ENCODE results near the gene CTH. TPM values are rescaled to one million over a fixed set of nuclear protein-coding genes. Genes with fewer than 3 reads are reported as not detected.
"Not testable (repeated sequence)": the region's sequence is repeated elsewhere in the genome, so short reads cannot be mapped to it uniquely, and the experiment has no call there.

Gene CTH
- total and polyA plus RNA-seq, 4 donors, result 8.9 to 49.4 (median 44.8) TPM

DNA sequence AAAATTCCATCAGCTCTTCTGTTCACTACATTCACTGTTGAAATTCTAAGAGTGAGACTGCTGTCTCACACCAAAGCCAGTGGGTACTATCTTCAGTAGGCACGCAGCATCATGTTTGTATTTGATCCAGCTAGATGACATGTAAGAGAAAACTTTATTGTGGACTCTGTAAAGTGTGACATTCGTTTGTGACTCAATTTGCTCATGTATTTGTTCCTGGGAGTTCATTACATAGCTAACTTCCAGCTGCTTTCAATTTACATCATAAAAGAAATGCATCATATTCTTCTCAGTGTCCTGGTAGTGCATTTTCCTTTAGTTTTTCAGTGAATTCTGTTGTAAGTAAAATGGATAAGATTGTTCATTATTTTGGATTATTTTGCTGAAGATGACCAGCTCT, 31.4 kb downstream of the CTH start:
- Histone ChIP-seq H3K4me3 (ENCODE audit: low read depth in 1 of 3, low read length in 3 of 3) (no peak overlapping the region), H3K9ac (ENCODE audit: low read depth in 1 of 2, low read length in 2 of 2) (no peak overlapping the region), H3K27me3 (ENCODE audit: control insufficient read depth in 4 of 4, insufficient read depth in 4 of 4, low read length in 3 of 4) (no peaks in the 10 kb centered on the region), H3K4me1 (ENCODE audit: control insufficient read depth in 4 of 4, insufficient read depth in 4 of 4, low read length in 3 of 4) (no peaks in the 10 kb centered on the region), H3K27ac (ENCODE audit: low read depth in 1 of 2, low read length in 2 of 2) (no peak overlapping the region), H3K9me3 (ENCODE audit: control insufficient read depth in 4 of 4, low read length in 3 of 4) (no peaks in the 10 kb centered on the region), H3K36me3 (ENCODE audit: control insufficient read depth in 4 of 4, insufficient read depth in 3 of 4, low read depth in 1 of 4, low read length in 3 of 4) (peaks cover 0 to 37% (median 31%) of the 10 kb centered on the region in 4 donors)
- no peak for DNase-seq (ENCODE audit: low spot score)
- WGBS, result 80% methylated on average over 2 of the region's 2 CpGs
- TF ChIP-seq FOXA2 (IDR thresholded peaks at IDR 0.05) (no peak), FOXA1 (IDR thresholded peaks at IDR 0.05) (no peak), HNF4A (conservative IDR thresholded peaks at IDR 0.05) (no peak), TAF1 (conservative IDR thresholded peaks at IDR 0.05) (no peak), JUND (IDR thresholded peaks at IDR 0.05) (no peak), EGR1 (IDR thresholded peaks at IDR 0.05; ENCODE audit: low read depth in 2 of 2) (no peak), RXRA (IDR thresholded peaks at IDR 0.05) (no peak)
- TF ChIP-seq, protein P1, sequence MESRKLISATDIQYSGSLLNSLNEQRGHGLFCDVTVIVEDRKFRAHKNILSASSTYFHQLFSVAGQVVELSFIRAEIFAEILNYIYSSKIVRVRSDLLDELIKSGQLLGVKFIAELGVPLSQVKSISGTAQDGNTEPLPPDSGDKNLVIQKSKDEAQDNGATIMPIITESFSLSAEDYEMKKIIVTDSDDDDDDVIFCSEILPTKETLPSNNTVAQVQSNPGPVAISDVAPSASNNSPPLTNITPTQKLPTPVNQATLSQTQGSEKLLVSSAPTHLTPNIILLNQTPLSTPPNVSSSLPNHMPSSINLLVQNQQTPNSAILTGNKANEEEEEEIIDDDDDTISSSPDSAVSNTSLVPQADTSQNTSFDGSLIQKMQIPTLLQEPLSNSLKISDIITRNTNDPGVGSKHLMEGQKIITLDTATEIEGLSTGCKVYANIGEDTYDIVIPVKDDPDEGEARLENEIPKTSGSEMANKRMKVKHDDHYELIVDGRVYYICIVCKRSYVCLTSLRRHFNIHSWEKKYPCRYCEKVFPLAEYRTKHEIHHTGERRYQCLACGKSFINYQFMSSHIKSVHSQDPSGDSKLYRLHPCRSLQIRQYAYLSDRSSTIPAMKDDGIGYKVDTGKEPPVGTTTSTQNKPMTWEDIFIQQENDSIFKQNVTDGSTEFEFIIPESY (IDR thresholded peaks at IDR 0.05), result no peak
- TF ChIP-seq, protein P2, sequence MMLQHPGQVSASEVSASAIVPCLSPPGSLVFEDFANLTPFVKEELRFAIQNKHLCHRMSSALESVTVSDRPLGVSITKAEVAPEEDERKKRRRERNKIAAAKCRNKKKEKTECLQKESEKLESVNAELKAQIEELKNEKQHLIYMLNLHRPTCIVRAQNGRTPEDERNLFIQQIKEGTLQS (IDR thresholded peaks at IDR 0.05), result no peak
- TF ChIP-seq, protein P3, sequence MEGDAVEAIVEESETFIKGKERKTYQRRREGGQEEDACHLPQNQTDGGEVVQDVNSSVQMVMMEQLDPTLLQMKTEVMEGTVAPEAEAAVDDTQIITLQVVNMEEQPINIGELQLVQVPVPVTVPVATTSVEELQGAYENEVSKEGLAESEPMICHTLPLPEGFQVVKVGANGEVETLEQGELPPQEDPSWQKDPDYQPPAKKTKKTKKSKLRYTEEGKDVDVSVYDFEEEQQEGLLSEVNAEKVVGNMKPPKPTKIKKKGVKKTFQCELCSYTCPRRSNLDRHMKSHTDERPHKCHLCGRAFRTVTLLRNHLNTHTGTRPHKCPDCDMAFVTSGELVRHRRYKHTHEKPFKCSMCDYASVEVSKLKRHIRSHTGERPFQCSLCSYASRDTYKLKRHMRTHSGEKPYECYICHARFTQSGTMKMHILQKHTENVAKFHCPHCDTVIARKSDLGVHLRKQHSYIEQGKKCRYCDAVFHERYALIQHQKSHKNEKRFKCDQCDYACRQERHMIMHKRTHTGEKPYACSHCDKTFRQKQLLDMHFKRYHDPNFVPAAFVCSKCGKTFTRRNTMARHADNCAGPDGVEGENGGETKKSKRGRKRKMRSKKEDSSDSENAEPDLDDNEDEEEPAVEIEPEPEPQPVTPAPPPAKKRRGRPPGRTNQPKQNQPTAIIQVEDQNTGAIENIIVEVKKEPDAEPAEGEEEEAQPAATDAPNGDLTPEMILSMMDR (IDR thresholded peaks at IDR 0.05; ENCODE audit: low read depth, low read length, missing input control), result no peak

DNA sequence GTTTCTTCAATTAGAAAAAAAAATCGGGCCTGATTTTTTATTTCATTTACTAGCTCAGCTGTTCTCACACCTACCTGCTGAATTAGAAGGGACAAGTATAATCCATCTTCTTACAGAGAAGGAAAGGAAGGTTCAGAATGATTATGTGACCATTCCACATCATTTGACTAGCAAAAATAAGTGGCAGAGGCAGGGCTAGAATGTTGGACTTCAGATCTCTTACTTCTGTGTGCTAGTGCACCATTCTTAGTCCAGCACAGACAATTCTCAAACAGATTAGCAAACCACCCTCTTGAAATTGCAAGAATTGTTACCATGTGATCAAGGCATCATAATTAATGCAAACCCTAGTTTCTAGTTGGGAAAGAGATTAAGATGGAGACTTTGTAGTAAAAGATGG, 32.7 kb downstream of the CTH start:
- Histone ChIP-seq H3K36me3 (ENCODE audit: control insufficient read depth in 4 of 4, insufficient read depth in 3 of 4, low read depth in 1 of 4, low read length in 3 of 4) (peaks cover 0 to 25% (median 20%) of the 10 kb centered on the region in 4 donors), H3K27me3 (ENCODE audit: control insufficient read depth in 4 of 4, insufficient read depth in 4 of 4, low read length in 3 of 4) (no peaks in the 10 kb centered on the region), H3K9ac (ENCODE audit: low read depth in 1 of 2, low read length in 2 of 2) (no peak overlapping the region), H3K9me3 (ENCODE audit: control insufficient read depth in 4 of 4, low read length in 3 of 4) (no peaks in the 10 kb centered on the region), H3K4me1 (ENCODE audit: control insufficient read depth in 4 of 4, insufficient read depth in 4 of 4, low read length in 3 of 4) (no peaks in the 10 kb centered on the region), H3K27ac (ENCODE audit: low read depth in 1 of 2, low read length in 2 of 2) (no peak overlapping the region), H3K4me3 (ENCODE audit: low read depth in 1 of 3, low read length in 3 of 3) (no peak overlapping the region)
- TF ChIP-seq HNF4A (conservative IDR thresholded peaks at IDR 0.05) (no peak), YY1 (IDR thresholded peaks at IDR 0.05) (no peak), SP1 (IDR thresholded peaks at IDR 0.05) (no peak), NR2F2 (IDR thresholded peaks at IDR 0.05) (no peak), FOXA2 (IDR thresholded peaks at IDR 0.05) (no peak), RAD21 (IDR thresholded peaks at IDR 0.05) (no peak), JUND (IDR thresholded peaks at IDR 0.05) (no peak)
- no peak for DNase-seq (ENCODE audit: low spot score)
- WGBS, result 89% methylated on average over 1 of the region's 1 CpG

DNA sequence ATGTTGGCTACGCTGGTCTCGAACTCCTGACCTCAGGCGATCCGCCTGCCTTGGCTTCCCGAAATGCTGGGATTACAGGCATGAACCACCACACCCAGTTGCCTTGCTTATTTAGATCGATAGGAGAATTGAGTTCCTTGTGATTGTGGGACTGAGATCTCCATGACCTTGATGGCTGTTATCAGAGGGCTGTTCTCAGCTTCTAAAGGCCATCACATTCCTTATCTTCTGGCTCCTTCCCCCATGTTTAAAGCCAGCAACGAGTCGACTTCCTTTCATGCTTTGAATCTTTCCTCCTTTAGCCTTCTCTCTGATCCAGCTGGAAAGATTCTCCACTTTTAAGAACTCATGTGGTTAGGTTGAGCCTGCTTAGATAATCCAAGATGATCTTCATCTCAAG, 38.0 kb downstream of the CTH start:
- Histone ChIP-seq H3K27me3 (ENCODE audit: control insufficient read depth in 4 of 4, insufficient read depth in 4 of 4, low read length in 3 of 4) (no peaks in the 10 kb centered on the region), H3K9me3 (ENCODE audit: control insufficient read depth in 4 of 4, low read length in 3 of 4) (no peaks in the 10 kb centered on the region), H3K36me3 (ENCODE audit: control insufficient read depth in 4 of 4, insufficient read depth in 3 of 4, low read depth in 1 of 4, low read length in 3 of 4) (no peaks in the 10 kb centered on the region), H3K27ac (ENCODE audit: low read depth in 1 of 2, low read length in 2 of 2) (no peak overlapping the region), H3K9ac (ENCODE audit: low read depth in 1 of 2, low read length in 2 of 2) (no peak overlapping the region), H3K4me1 (ENCODE audit: control insufficient read depth in 4 of 4, insufficient read depth in 4 of 4, low read length in 3 of 4) (no peaks in the 10 kb centered on the region), H3K4me3 (ENCODE audit: low read depth in 1 of 3, low read length in 3 of 3) (no peak overlapping the region)
- 87% methylated on average over 8 of the region's 8 CpGs for WGBS
- DNase-seq (ENCODE audit: low spot score), result no peak
- TF ChIP-seq, protein P2 (IDR thresholded peaks at IDR 0.05), result no peak

DNA sequence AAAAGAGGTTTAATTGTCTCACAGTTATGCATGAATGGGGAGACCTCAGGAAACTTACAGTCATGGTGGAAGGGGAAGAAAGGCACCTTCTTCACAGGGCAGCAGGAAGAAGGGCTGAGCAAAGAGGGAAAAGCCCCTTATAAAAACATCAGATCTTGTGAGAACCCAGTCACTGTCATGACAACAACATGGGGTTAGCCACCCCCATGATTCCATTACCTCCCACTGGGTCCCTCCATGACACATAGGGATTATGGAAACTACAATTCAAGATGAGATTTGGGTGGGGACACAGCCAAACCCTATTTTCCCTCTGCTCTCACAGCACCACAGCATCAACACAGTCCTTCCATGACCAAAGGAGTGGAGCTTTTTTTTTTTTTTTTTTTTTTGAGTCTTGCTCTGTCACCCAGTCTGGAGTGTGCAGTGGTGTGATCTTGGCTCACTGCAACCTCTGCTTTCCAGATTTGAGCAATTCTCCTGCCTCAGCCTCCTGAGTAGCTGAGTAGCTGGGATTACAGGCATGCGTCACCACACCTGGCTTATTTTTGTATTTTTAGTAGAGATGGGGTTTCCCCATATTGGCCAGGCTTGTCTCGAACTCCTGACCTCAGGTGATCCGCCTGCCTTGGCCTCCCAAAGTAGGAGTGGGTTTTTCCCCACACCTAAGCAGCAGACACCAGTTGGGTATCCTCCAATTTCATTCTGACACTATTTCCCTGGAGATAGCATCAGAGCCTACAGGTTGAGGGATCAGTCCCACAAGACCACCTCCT, 41.3 kb downstream of the CTH start:
- 79% methylated on average over 3 of the region's 3 CpGs for WGBS
- H3K27me3 ChIP-seq (ENCODE audit: control insufficient read depth in 4 of 4, insufficient read depth in 4 of 4, low read length in 3 of 4); H3K4me1 ChIP-seq (ENCODE audit: control insufficient read depth in 4 of 4, insufficient read depth in 4 of 4, low read length in 3 of 4); H3K4me3 ChIP-seq (ENCODE audit: low read depth in 1 of 3, low read length in 3 of 3); H3K9ac ChIP-seq (ENCODE audit: low read depth in 1 of 2, low read length in 2 of 2); H3K36me3 ChIP-seq (ENCODE audit: control insufficient read depth in 4 of 4, insufficient read depth in 3 of 4, low read depth in 1 of 4, low read length in 3 of 4); DNase-seq (ENCODE audit: low spot score); H3K9me3 ChIP-seq (ENCODE audit: control insufficient read depth in 4 of 4, low read length in 3 of 4); H3K27ac ChIP-seq (ENCODE audit: low read depth in 1 of 2, low read length in 2 of 2): not testable (repeated sequence)

All from liver (tissue), 9 donors.